Natural killer cell treated with Interleukin-12 subunit alpha and Interleukin-12 subunit beta and Interleukin-15 and Interleukin-18, amount 100 ng/mL, for 72 hours (primary cell): ENCODE measurements around the gene AXL. TPM values are rescaled to one million over a fixed set of nuclear protein-coding genes. Genes with fewer than 3 reads are reported as not detected.

Source experiments
- ATAC-seq, 2 donors: fragments of 150-1000 bp; cut with Tn5 transposase in 1 of 2; sonication (Bioruptor Pico), chemical (Tn5 transposase) in 1 of 2; 2 replicates each; pipeline ENCODE4 v1.10.0; 2021
- DNase-seq: peaks from one replicate; pipeline ENCODE4 v3.0.0; 2022; ENCODE audit warnings: low spot score
- H3K27ac Mint-ChIP-seq, 2 donors: 1 replicate in 1 of 2; 2 replicates in 1 of 2; pipeline ENCODE4 v1.8.0; 2022; ENCODE audit warnings: mixed read lengths in 2 of 2, mild to moderate bottlenecking in 1 of 2, moderate library complexity in 1 of 2
- H3K27me3 Mint-ChIP-seq, 2 donors: 1 replicate in 1 of 2; 2 replicates in 1 of 2; pipeline ENCODE4 v1.8.0; 2022; ENCODE audit warnings: mixed read lengths in 2 of 2
- H3K36me3 Mint-ChIP-seq: one replicate; pipeline ENCODE4 v1.8.0; 2022; ENCODE audit warnings: mixed read lengths
- H3K4me1 Mint-ChIP-seq, 2 donors: 1 replicate in 1 of 2; 2 replicates in 1 of 2; pipeline ENCODE4 v1.8.0; 2022; ENCODE audit warnings: low read depth in 2 of 2, mixed read lengths in 2 of 2, mild to moderate bottlenecking in 1 of 2
- H3K4me3 Mint-ChIP-seq: one replicate; pipeline ENCODE4 v1.8.0; 2022; ENCODE audit warnings: mixed read lengths
- H3K9me3 Mint-ChIP-seq: 2 replicates; pipeline ENCODE4 v1.8.0; 2022; ENCODE audit warnings: mixed read lengths
- total RNA-seq, 2 donors: library from RNA; stranded (reverse); gene quantifications; one replicate each; pipeline ENCODE4 v1.2.3, GENCODE V29; 2022

The AXL gene
- total RNA-seq, 2 donors from 2014 or later: not detected

DNA sequence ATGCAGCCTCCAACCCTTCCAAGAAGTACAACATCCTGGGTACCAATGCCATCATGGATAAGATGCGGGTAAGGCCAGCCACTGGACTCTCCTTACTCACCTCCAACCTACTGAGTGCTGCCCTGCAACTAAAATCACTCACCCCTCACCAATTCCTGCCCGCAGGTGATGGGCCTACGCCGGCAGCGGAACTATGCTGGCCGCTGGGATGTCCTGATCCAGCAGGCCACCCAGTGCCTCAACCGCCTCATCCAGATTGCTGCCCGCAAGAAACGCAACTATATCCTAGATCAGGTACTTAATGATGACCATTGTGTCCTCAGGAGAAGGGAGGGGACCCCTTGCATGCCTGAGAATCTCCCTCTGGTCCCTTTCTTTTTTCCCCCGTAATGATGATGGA is 75.4 kb downstream of the AXL start:
- peaks cover 47 to 50% of the 10 kb centered on the region in 2 donors for H3K4me1 Mint-ChIP-seq

GRCh38 chr19:41295499-41295898 is 76.5 kb downstream of the AXL start:
- Mint-ChIP-seq H3K27ac (peak overlapping the region; percentile 97 to 98), H3K27me3 (no peaks in the 10 kb centered on the region), H3K4me1 (peaks cover 58 to 61% of the 10 kb centered on the region in 2 donors), H3K9me3 (no peaks in the 10 kb centered on the region), H3K4me3 (no peak overlapping the region), H3K36me3 (peaks cover 35% of the 10 kb centered on the region)
- DNase-seq (no peak), ATAC-seq (no peak)

More for the DNA sequence above, 75.4 kb downstream of the AXL start:
- peaks cover 35% of the 10 kb centered on the region for H3K36me3 Mint-ChIP-seq
- no peak overlapping the region for H3K4me3 Mint-ChIP-seq
- H3K27ac Mint-ChIP-seq: peak overlapping the region in 1 of 2 donors; percentile 44
- ATAC-seq: no peak
- H3K9me3 Mint-ChIP-seq: no peaks in the 10 kb centered on the region
- no peaks in the 10 kb centered on the region for H3K27me3 Mint-ChIP-seq
- DNase-seq: no peak

DNA sequence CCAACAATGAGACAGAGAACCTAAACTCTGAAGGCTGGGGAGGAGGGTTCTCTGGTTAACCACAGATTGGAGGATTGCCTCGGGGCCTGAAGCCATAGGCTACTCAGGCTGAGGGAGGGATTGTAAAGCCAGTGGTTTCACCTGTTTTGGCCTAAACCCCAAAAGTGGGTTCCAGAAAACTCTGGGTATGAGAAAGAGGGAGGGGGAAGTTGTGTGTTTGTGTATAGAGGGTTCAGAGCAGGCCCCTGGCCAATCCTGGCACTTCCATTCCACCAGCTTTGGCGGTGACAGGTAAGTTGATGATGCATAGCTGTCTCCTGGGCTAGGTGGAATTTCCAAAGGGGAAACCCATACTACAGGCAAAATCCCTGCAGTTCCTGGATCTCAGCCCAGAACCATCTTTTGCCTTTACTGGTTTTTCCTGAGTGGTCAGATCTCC is 77.4 kb downstream of the AXL start:
- peak in 1 of 2 donors; percentile 21 for ATAC-seq

DNA sequence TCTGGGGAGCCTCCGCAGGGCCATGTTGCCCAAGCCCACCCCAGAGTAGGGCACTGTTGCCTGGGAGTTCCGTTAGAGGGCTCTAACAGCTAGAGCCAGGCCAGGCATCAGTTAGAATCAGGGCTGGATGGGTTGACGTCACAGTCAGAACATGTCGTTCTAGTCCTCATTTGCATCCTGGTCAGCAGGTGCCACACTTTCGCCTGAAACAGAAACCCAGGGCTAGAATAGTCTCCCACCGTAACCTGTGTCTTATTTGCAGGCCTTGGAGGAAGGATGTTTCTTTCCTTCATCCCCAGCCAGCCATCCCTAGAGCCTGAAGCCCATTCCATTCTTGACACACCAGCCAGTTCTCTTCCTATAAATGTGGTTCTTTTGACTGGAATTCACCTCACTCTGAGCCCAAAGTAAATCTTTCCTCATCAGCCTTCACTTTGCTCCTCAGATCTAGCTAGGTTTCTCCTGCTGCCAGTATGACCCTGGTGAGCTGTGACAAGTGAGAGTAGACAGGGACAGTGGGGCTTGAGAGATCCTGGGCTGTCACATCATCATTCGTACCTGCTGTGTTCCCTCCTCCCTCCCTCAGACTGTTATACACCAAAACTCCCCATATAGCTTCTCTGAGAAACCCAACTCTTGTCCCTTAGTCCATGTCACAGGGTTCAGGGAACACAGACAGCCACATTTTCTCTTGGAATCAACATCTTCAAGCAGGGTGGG is 78.8 kb downstream of the AXL start:
- no peak for DNase-seq
- H3K27ac Mint-ChIP-seq: peak overlapping the region; percentile 97 to 98
- H3K36me3 Mint-ChIP-seq: peaks cover 49% of the 10 kb centered on the region
- peaks cover 77 to 82% of the 10 kb centered on the region in 2 donors for H3K4me1 Mint-ChIP-seq
- no peaks in the 10 kb centered on the region for H3K9me3 Mint-ChIP-seq
- peak overlapping the region; percentile 79 for H3K4me3 Mint-ChIP-seq
- H3K27me3 Mint-ChIP-seq: no peaks in the 10 kb centered on the region
- ATAC-seq: peak; percentile 60 to 70

More for the DNA sequence above, 77.4 kb downstream of the AXL start:
- H3K4me3 Mint-ChIP-seq: peak overlapping the region; percentile 79
- no peak for DNase-seq
- H3K9me3 Mint-ChIP-seq: no peaks in the 10 kb centered on the region
- peaks cover 67 to 71% of the 10 kb centered on the region in 2 donors for H3K4me1 Mint-ChIP-seq
- H3K27ac Mint-ChIP-seq: peak overlapping the region; percentile 97 to 98
- H3K27me3 Mint-ChIP-seq: no peaks in the 10 kb centered on the region
- H3K36me3 Mint-ChIP-seq: peaks cover 38% of the 10 kb centered on the region

- Mint-ChIP-seq H3K36me3 (peaks cover 46% of the 10 kb centered on the region), H3K27ac (peak overlapping the region; percentile 97 to 98), H3K27me3 (no peaks in the 10 kb centered on the region), H3K9me3 (no peaks in the 10 kb centered on the region), H3K4me1 (peaks cover 80 to 87% of the 10 kb centered on the region in 2 donors), H3K4me3 (peak overlapping the region; percentile 79)
- DNase-seq (peak; percentile 74), ATAC-seq (peak in 1 of 2 donors; percentile 28)
These were observed 79.4 kb downstream of the AXL start for GRCh38 chr19:41298348-41298964.

DNA sequence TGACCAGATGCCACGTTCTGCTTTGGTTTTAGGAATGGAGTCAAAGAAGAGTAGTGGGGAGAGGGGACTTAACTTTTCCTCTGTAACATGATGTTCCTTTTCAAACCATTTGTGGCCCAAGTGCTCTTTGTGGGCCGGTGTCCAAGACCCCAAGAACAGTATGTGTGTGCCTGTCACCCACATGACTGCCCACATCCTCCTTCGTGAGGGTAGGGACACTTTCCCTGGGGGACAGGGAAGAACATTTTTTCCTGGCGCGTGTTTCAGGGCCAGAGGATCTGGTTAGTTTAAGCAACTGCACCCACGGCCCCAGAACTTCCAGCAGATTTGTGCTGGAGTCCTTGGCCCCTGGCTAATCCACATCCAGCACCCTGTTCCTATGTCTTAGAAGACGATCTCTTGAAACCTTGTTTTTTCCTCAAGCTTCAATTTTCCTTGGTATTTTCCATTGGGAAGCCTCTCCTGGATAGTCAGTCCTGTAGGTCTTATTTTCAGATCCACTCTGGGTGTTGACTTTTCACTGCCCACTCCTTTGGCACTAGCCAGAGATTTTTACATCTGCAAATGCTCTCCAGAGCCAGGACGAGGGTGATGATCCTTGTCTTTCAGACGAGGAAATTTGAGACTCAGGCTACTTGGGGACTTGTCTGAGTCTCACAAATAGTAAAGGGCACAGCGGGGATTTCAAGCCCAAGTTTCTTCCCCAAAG is 80.2 kb downstream of the AXL start:
- Mint-ChIP-seq H3K9me3 (no peaks in the 10 kb centered on the region), H3K27me3 (no peaks in the 10 kb centered on the region), H3K4me3 (peak overlapping the region; percentile 79), H3K36me3 (peaks cover 46% of the 10 kb centered on the region), H3K27ac (peak overlapping the region; percentile 97 to 98), H3K4me1 (peaks cover 86 to 95% of the 10 kb centered on the region in 2 donors)
- DNase-seq: no peak
- no peak for ATAC-seq

DNA sequence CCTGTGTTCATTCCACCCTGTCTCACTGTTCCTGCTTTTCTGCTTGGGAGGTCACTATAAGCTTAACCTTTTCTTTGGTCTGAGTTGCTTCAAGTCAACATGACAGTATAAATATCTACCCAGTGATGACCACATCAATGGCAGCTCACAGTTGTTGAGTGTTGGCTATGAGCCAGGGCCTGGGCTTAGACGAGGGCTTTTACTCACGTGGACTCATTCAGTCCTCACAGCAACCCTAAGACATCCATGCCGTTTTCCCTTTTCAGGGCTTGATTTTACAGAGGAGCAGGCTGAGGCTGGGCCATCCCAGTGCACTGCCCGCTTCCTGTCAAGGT is 80.7 kb downstream of the AXL start:
- Mint-ChIP-seq H3K4me1 (peaks cover 86 to 93% of the 10 kb centered on the region in 2 donors), H3K4me3 (peak overlapping the region; percentile 18), H3K27ac (peak overlapping the region; percentile 97 to 98), H3K27me3 (no peaks in the 10 kb centered on the region), H3K36me3 (peaks cover 42% of the 10 kb centered on the region), H3K9me3 (no peaks in the 10 kb centered on the region)
- ATAC-seq: no peak
- DNase-seq: no peak

DNA sequence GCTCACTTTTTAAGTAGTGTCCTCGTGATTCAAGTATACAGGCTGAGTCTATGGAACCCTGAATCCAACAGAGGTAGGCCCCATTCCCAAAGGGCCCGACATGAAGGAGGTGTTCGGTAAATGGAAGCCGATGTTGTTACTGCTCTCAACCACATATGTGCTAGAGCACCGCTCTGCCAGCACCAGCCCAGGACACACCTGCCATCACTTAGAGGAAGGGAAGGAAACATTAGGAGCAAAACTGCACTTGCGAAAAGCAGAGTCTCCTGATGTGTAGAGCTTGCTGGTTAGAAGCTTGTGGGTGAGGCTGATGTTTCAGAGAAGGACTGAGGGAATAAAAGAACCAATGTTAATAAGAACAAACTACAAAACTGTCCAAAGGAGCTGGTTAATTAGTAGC is 81.5 kb downstream of the AXL start:
- H3K36me3 Mint-ChIP-seq: peaks cover 34% of the 10 kb centered on the region
- peak overlapping the region; percentile 97 to 98 for H3K27ac Mint-ChIP-seq
- H3K9me3 Mint-ChIP-seq: no peaks in the 10 kb centered on the region
- H3K4me1 Mint-ChIP-seq: peaks cover 89 to 94% of the 10 kb centered on the region in 2 donors
- no peaks in the 10 kb centered on the region for H3K27me3 Mint-ChIP-seq
- peak overlapping the region; percentile 18 for H3K4me3 Mint-ChIP-seq
- DNase-seq: no peak
- ATAC-seq: no peak

DNA sequence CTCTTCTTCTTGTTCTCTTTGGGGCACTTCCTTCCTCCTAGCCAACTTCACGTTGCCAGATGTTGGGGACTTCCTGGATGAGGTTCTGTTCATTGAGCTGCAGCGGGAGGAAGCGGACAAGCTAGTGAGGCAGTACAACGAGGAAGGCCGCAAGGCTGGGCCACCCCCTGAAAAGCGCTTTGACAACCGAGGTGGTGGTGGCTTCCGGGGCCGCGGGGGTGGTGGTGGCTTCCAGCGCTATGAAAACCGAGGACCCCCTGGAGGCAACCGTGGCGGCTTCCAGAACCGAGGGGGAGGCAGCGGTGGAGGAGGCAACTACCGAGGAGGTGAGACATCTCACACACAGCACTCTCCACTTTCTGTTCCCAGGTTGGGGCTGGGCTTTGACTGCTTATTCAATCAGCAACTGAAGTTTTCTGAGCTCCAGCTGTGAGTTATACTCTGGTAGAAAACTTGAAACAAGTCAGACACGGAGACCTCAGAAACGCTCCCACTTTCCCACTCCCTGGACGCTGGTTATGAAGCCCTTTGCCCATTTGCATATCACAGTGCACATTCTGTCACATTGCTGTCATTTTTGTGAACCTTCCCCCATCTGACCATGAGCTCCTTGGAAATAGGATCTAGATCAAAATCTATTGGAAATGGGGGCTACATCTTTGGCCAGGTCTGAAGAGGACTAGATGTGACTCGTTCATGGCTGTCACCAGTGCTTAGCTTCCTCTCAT is 83.8 kb downstream of the AXL start:
- ATAC-seq (peak; percentile 90 to 92), DNase-seq (peak; percentile 96)
- no peaks in the 10 kb centered on the region for H3K27me3 Mint-ChIP-seq
- peaks cover 82 to 89% of the 10 kb centered on the region in 2 donors for H3K4me1 Mint-ChIP-seq
- peak overlapping the region; percentile 97 to 98 for H3K27ac Mint-ChIP-seq
- H3K9me3 Mint-ChIP-seq: no peaks in the 10 kb centered on the region
- peak overlapping the region; percentile 85 for H3K4me3 Mint-ChIP-seq
- peaks cover 29% of the 10 kb centered on the region for H3K36me3 Mint-ChIP-seq

DNA sequence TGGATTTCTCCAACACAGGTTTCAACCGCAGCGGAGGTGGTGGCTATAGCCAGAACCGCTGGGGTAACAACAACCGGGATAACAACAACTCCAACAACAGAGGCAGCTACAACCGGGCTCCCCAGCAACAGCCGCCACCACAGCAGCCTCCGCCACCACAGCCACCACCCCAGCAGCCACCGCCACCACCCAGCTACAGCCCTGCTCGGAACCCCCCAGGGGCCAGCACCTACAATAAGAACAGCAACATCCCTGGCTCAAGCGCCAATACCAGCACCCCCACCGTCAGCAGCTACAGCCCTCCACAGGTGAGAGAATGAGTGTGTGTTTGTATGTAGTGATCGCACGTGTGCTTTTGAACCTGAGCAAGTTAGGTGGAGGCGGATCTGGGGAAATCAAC is 84.9 kb downstream of the AXL start:
- no peak for DNase-seq
- no peak for ATAC-seq
- H3K36me3 Mint-ChIP-seq: peaks cover 29% of the 10 kb centered on the region
- no peaks in the 10 kb centered on the region for H3K9me3 Mint-ChIP-seq
- no peaks in the 10 kb centered on the region for H3K27me3 Mint-ChIP-seq
- peak overlapping the region; percentile 85 for H3K4me3 Mint-ChIP-seq
- peaks cover 81 to 88% of the 10 kb centered on the region in 2 donors for H3K4me1 Mint-ChIP-seq
- H3K27ac Mint-ChIP-seq: peak overlapping the region; percentile 97 to 98

DNA sequence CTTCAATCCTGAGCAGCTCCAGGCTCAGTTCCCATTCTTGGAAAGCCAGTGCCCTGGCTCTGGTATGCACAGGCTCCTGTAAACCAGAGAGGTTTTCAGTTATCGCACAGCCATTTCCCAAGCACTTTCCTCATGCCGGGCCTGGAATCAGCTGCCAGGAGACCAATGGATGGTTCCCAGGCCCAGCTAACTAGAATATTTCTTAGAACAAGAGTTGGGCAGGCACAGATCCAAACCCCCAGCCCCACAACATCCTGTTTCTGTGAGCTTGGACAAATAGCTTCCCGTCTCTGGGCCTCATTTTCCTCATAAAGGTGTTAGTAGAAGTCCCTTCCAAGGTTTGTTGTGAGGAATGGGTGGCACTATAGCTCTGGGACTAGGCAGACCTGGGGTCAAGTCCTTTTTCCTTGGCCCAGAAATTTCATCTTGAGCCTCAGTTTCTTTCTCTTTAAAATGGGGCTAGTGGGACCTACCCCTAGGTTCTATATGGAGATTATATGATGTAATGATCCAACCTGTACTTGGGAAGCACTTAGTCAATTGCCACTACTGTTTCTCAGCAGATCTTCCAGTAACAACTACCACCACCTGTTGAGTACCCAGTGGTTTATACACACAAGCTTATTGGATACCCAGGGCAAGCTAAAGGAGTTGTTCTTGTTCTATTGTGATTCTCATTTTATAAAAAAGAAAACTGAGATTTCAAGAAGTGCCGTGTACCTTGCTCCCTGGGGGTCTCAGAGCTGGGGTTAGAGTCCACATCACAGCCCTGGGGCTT is 85.9 kb downstream of the AXL start:
- Mint-ChIP-seq H3K4me1 (peaks cover 75 to 88% of the 10 kb centered on the region in 2 donors), H3K27me3 (no peaks in the 10 kb centered on the region), H3K4me3 (peak overlapping the region; percentile 85), H3K36me3 (peaks cover 29% of the 10 kb centered on the region), H3K9me3 (no peaks in the 10 kb centered on the region), H3K27ac (peak overlapping the region; percentile 97 to 98)
- no peak for ATAC-seq
- peak; percentile 15 for DNase-seq

GRCh38 chr19:41305927-41306793 is 87.1 kb downstream of the AXL start:
- H3K4me1 Mint-ChIP-seq: peaks cover 70 to 87% of the 10 kb centered on the region in 2 donors
- ATAC-seq (no peak), DNase-seq (no peak)
- peak overlapping the region; percentile 87 to 98 for H3K27ac Mint-ChIP-seq
- no peaks in the 10 kb centered on the region for H3K9me3 Mint-ChIP-seq
- no peaks in the 10 kb centered on the region for H3K27me3 Mint-ChIP-seq
- H3K4me3 Mint-ChIP-seq: peak overlapping the region; percentile 100
- peaks cover 36% of the 10 kb centered on the region for H3K36me3 Mint-ChIP-seq
